Esophagus squamous epithelium (tissue), 4 donors: Measurements from ENCODE around the gene CTNNA2.

Experiments used
- POLR2A ChIP-seq, 4 donors: fragments of 450-650 bp; IDR thresholded peaks; one replicate each; pipeline ENCODE4 v1.6.1; 2017; ENCODE audit warnings: antibody characterized with exemption in 4 of 4, mild to moderate bottlenecking in 4 of 4, moderate library complexity in 3 of 4
- TF ChIP-seq, protein P1 (sequence below), 6 experiments: fragments of 450-650 bp in 4 of 6; fragments of 200-600 bp in 2 of 6; sonication (generic) in 2 of 6; IDR thresholded peaks; one replicate each; pipeline ENCODE4 v1.5.1; 2016 to 2019; ENCODE audit warnings: antibody characterized with exemption in 6 of 6, mild to moderate bottlenecking in 4 of 6, moderate library complexity in 4 of 6

DNA sequence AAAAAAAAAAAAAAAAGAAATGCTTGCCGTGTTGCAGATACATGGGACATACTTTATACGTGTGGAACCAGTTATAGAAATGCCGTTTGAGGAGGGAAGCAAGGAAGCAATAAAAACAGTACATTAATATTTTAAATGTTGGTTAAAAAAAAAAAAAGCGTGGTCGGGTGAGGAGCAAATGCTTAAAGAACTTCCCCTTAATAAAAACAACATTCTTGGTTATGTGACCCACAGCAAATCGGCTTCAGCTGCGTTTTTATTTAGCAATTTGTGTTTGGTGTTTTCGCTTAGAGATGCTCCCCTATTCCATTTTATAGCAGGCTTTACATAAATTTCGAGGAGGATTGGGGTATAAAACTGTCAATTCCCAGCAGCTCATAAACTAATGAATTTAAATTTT is 568.1 kb downstream of the CTNNA2 start:
- no peak for TF ChIP-seq POLR2A (IDR thresholded peaks at IDR 0.05)
- TF ChIP-seq, protein P1, sequence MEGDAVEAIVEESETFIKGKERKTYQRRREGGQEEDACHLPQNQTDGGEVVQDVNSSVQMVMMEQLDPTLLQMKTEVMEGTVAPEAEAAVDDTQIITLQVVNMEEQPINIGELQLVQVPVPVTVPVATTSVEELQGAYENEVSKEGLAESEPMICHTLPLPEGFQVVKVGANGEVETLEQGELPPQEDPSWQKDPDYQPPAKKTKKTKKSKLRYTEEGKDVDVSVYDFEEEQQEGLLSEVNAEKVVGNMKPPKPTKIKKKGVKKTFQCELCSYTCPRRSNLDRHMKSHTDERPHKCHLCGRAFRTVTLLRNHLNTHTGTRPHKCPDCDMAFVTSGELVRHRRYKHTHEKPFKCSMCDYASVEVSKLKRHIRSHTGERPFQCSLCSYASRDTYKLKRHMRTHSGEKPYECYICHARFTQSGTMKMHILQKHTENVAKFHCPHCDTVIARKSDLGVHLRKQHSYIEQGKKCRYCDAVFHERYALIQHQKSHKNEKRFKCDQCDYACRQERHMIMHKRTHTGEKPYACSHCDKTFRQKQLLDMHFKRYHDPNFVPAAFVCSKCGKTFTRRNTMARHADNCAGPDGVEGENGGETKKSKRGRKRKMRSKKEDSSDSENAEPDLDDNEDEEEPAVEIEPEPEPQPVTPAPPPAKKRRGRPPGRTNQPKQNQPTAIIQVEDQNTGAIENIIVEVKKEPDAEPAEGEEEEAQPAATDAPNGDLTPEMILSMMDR (IDR thresholded peaks at IDR 0.05), result no peak
